Measurements from ENCODE around the gene EFCAB8.

EFCAB8 gene

GRCh38 chr20:32834972-32835371 lies 23.8 kb upstream of the EFCAB8 start:
- TF ChIP-seq, protein P1, sequence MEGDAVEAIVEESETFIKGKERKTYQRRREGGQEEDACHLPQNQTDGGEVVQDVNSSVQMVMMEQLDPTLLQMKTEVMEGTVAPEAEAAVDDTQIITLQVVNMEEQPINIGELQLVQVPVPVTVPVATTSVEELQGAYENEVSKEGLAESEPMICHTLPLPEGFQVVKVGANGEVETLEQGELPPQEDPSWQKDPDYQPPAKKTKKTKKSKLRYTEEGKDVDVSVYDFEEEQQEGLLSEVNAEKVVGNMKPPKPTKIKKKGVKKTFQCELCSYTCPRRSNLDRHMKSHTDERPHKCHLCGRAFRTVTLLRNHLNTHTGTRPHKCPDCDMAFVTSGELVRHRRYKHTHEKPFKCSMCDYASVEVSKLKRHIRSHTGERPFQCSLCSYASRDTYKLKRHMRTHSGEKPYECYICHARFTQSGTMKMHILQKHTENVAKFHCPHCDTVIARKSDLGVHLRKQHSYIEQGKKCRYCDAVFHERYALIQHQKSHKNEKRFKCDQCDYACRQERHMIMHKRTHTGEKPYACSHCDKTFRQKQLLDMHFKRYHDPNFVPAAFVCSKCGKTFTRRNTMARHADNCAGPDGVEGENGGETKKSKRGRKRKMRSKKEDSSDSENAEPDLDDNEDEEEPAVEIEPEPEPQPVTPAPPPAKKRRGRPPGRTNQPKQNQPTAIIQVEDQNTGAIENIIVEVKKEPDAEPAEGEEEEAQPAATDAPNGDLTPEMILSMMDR (IDR thresholded peaks at IDR 0.05; ENCODE audit: low read depth, low read length), result no peak

DNA sequence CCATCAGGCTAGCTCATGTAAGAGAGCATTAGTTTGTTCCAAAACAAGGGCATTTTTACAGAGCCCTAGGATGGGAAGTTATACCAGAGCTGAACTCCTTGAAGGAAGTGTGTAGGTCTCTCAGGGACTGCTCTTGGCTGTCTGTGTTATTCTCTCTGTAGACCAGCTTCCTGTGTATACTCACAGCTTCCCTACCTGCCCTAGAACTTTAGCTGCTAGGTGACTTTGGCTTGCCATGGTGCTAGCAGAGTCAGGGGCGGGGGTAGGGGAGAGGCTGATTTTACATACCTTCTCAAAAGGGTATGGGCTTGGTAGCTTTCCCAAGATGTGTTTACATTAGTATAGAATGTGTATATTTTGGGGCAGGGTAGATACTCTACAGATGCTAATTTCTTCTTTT lies 21.6 kb upstream of the EFCAB8 start:
- no peak for DNase-seq (ENCODE audit: extremely low read depth, low read depth)
- TF ChIP-seq, protein P1 (IDR thresholded peaks at IDR 0.05; ENCODE audit: low read depth, low read length), result no peak

More at GRCh38 chr20:32834972-32835371, 23.8 kb upstream of the EFCAB8 start:
- no peak for DNase-seq (ENCODE audit: extremely low read depth, low read depth)

GRCh38 chr20:32839227-32839981 lies 19.3 kb upstream of the EFCAB8 start:
- TF ChIP-seq, protein P1 (IDR thresholded peaks at IDR 0.05; ENCODE audit: low read depth, low read length), result no peak
- no peak for DNase-seq (ENCODE audit: extremely low read depth, low read depth)

DNA sequence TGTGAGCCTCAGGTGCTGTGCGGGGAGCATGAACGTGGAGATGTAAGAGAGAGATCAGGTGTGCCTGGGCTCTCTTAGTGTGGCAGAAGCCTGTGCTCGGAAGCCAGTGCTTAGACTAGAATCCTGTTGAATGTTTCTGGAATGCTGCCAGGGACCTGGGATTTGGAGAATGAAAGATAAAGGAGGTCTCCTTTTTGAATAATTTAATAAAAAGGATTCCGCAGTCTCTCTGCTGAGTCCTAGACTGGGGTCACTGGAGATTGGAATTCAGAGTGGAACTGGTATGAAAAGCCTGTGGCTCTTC lies 18.8 kb upstream of the EFCAB8 start:
- TF ChIP-seq, protein P1 (IDR thresholded peaks at IDR 0.05; ENCODE audit: low read depth, low read length), result no peak
- DNase-seq (ENCODE audit: extremely low read depth, low read depth), result no peak

DNA sequence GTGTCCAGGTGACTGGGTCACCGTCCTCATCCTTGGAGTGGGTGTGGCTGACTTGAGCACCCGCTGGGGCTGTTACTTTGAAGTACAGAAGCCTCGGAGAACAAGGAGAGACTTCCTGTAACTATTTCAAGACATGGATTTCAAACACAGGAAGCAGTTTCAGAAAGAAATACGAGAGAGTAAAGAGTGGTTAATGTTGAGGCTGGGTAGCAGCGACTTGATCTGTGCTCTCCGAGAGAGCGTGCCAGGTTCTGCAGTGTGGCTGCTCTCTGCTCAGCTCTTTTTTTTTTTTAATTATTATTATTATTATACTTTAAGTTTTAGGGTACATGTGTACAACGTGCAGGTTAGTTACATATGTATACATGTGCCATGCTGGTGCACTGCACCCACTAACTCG lies 17.5 kb upstream of the EFCAB8 start:
- TF ChIP-seq, protein P1 (IDR thresholded peaks at IDR 0.05; ENCODE audit: low read depth, low read length), result no peak
- no peak for DNase-seq (ENCODE audit: extremely low read depth, low read depth)

DNA sequence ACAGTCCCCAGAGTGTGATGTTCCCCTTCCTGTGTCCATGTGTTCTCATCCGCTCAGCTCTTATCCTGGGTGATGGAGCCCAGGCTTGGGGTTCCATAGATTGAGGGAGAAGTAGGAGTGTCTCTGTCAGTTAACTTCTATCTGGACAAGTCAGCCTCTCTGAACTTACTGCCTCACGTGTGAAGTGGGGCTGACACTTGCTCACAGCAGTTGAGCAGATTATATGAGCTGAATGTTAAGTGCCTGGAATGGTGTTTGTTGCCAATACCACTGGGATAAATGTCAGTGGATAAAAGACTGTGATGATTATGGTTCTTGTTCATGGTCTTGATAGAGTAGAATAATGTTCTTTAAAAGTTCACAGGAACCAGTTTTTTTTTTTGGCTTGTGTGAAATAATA lies 17.1 kb upstream of the EFCAB8 start:
- no peak for DNase-seq (ENCODE audit: extremely low read depth, low read depth)
- TF ChIP-seq, protein P1 (IDR thresholded peaks at IDR 0.05; ENCODE audit: low read depth, low read length), result no peak

GRCh38 chr20:32842688-32843524 lies 15.8 kb upstream of the EFCAB8 start:
- DNase-seq (ENCODE audit: extremely low read depth, low read depth), result no peak
- TF ChIP-seq, protein P1 (IDR thresholded peaks at IDR 0.05; ENCODE audit: low read depth, low read length), result no peak

Measured in AG09319 (cell line).